Gastrocnemius medialis (tissue), 4 donors: ENCODE measurements around the gene ZNF592.

Experiments
- POLR2A ChIP-seq, 2 donors: fragments of 450-650 bp; IDR thresholded peaks; one replicate each; pipeline ENCODE4 v1.6.1; 2017; ENCODE audit warnings: antibody characterized with exemption in 2 of 2, mild to moderate bottlenecking in 2 of 2, moderate library complexity in 2 of 2
- TF ChIP-seq, protein P1 (sequence below), 5 experiments: fragments of 450-650 bp in 3 of 5; fragments of 200-600 bp in 2 of 5; sonication (generic) in 2 of 5; IDR thresholded peaks in 4 of 5; conservative IDR thresholded peaks in 1 of 5; 1 replicate in 4 of 5; 2 replicates in 1 of 5; pipeline ENCODE4 v1.5.1; 2016 to 2019; ENCODE audit warnings: antibody characterized with exemption in 5 of 5, mild to moderate bottlenecking in 3 of 5, moderate library complexity in 3 of 5

DNA sequence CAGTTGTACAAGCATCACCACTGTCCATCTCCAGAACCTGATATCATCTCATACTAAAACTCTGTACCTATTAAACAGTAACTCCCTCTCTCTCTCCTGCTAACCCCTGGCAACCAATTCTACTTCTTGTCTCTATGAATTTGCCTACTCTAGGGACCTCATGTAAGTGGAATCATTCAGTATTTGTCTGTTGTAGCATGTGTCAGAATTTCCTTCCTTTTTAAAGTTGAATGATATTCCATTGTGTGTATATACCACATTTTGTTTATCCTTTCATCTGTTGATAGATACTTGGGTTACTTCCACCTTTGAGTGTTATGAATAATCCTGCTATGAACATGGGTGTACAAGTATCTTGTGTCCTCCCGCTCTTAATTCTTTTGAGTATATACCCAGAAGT is 16.6 kb downstream of the ZNF592 start:
- TF ChIP-seq, protein P1, sequence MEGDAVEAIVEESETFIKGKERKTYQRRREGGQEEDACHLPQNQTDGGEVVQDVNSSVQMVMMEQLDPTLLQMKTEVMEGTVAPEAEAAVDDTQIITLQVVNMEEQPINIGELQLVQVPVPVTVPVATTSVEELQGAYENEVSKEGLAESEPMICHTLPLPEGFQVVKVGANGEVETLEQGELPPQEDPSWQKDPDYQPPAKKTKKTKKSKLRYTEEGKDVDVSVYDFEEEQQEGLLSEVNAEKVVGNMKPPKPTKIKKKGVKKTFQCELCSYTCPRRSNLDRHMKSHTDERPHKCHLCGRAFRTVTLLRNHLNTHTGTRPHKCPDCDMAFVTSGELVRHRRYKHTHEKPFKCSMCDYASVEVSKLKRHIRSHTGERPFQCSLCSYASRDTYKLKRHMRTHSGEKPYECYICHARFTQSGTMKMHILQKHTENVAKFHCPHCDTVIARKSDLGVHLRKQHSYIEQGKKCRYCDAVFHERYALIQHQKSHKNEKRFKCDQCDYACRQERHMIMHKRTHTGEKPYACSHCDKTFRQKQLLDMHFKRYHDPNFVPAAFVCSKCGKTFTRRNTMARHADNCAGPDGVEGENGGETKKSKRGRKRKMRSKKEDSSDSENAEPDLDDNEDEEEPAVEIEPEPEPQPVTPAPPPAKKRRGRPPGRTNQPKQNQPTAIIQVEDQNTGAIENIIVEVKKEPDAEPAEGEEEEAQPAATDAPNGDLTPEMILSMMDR (IDR thresholded peaks at IDR 0.05 in 4 of 5, conservative IDR thresholded peaks at IDR 0.05 in 1 of 5) = no peak
- no peak for TF ChIP-seq POLR2A (IDR thresholded peaks at IDR 0.05)
